Keratinocyte (primary cell): ENCODE measurements around the gene E2F3. TPM values are rescaled to one million over a fixed set of nuclear protein-coding genes. Genes with fewer than 3 reads are reported as not detected.

Experiments used
- DNase-seq: peaks from one replicate; pipeline ENCODE4 v3.0.0-alpha.2; 2011; ENCODE audit warnings: low read depth, missing footprints, low spot score
- FAIRE-seq: peaks from 2 replicates; lab custom pipeline; 2011; peaks lifted over from hg19 to GRCh38; lab: Jason Lieb, UNC
- H2AFZ ChIP-seq: 2 replicates; pipeline ENCODE4 v1.6.0; 2012; ENCODE audit warnings: low read length, control low read depth, inconsistent platforms; ENCODE audit not compliant: control insufficient read depth
- H3K27ac ChIP-seq: 2 replicates; pipeline ENCODE4 v1.5.1; 2011; ENCODE audit warnings: low read length; ENCODE audit not compliant: control insufficient read depth, insufficient read depth
- H3K27me3 ChIP-seq: 3 replicates; pipeline ENCODE4 v1.6.0; 2011; ENCODE audit warnings: low read length; ENCODE audit not compliant: control insufficient read depth, insufficient read depth; ENCODE audit errors: extremely low read depth
- H3K36me3 ChIP-seq, 2 experiments: 2 replicates in 1 of 2; 3 replicates in 1 of 2; pipeline ENCODE4 v1.5.1; 2011; ENCODE audit warnings: low read length in 2 of 2, mild to moderate bottlenecking in 1 of 2; ENCODE audit not compliant: control insufficient read depth in 2 of 2, insufficient read depth in 2 of 2; ENCODE audit errors: extremely low read depth in 1 of 2
- H3K4me1 ChIP-seq: 3 replicates; pipeline ENCODE4 v1.5.1; 2011; ENCODE audit warnings: low read length; ENCODE audit not compliant: control insufficient read depth, insufficient read depth; ENCODE audit errors: extremely low read depth
- H3K4me2 ChIP-seq: 3 replicates; pipeline ENCODE4 v1.6.0; 2011; ENCODE audit warnings: low read depth, low read length; ENCODE audit not compliant: control insufficient read depth, insufficient read depth; ENCODE audit errors: extremely low read depth
- H3K4me3 ChIP-seq, 3 experiments: fragments of 200-600 bp in 1 of 3; sonication (generic) in 1 of 3; 2 replicates in 2 of 3; 3 replicates in 1 of 3; pipeline ENCODE4 v1.5.1; 2011 to 2016; ENCODE audit warnings: low read length in 3 of 3, mild to moderate bottlenecking in 3 of 3, control low read depth in 2 of 3, inconsistent platforms in 1 of 3, low read depth in 1 of 3, mixed read lengths in 1 of 3, mixed run types in 1 of 3, moderate library complexity in 1 of 3; ENCODE audit not compliant: control insufficient read depth in 2 of 3, insufficient read depth in 2 of 3; ENCODE audit errors: extremely low read depth in 1 of 3
- H3K79me2 ChIP-seq: 2 replicates; pipeline ENCODE4 v1.6.0; 2012; ENCODE audit warnings: low read length; ENCODE audit not compliant: control insufficient read depth, insufficient read depth
- H3K9ac ChIP-seq: 3 replicates; pipeline ENCODE4 v1.6.0; 2011; ENCODE audit warnings: low read length; ENCODE audit not compliant: control insufficient read depth, insufficient read depth; ENCODE audit errors: extremely low read depth
- H3K9me1 ChIP-seq: 3 replicates; pipeline ENCODE4 v1.6.0; 2011; ENCODE audit warnings: low read length; ENCODE audit not compliant: control insufficient read depth, insufficient read depth; ENCODE audit errors: extremely low read depth
- H3K9me3 ChIP-seq: 2 replicates; pipeline ENCODE4 v1.5.1; 2012; ENCODE audit warnings: low read depth, low read length; ENCODE audit not compliant: control insufficient read depth
- H4K20me1 ChIP-seq: 3 replicates; pipeline ENCODE4 v1.6.0; 2011; ENCODE audit warnings: low read length; ENCODE audit not compliant: control insufficient read depth, insufficient read depth; ENCODE audit errors: extremely low read depth
- CTCF ChIP-seq, 3 experiments: IDR thresholded peaks in 1 of 3; conservative IDR thresholded peaks in 1 of 3; optimal IDR thresholded peaks in 1 of 3; 2 replicates in 2 of 3; 3 replicates in 1 of 3; pipeline versions ENCODE3 to v1.5.1; 2011; ENCODE audit warnings: low read length in 3 of 3, mild to moderate bottlenecking in 3 of 3, moderate library complexity in 2 of 3, control low read depth in 1 of 3, inconsistent platforms in 1 of 3; ENCODE audit not compliant: insufficient read depth in 2 of 3; ENCODE audit errors: extremely low read depth in 1 of 3
- EZH2 ChIP-seq: IDR thresholded peaks from one replicate; pipeline ENCODE4 v1.6.1; 2012; ENCODE audit warnings: inconsistent platforms, mild to moderate bottlenecking, low read length, moderate library complexity
- dilution Hi-C: fragments of 300-500 bp; cut with MboI; formaldehyde crosslinking; loops from one replicate; pipeline ENCODE4 v1.7.0; 2020; ENCODE audit warnings: low sequenced_read_pairs; ENCODE audit not compliant: extremely low pct_ligation_motif_present
- polyA plus RNA-seq, 5 experiments: library from polyadenylated mRNA; depleted of rRNA in 3 of 5; stranded (reverse) in 3 of 5; stranded (forward) in 1 of 5; unstranded in 1 of 5; fragments of >200 nt; gene quantifications; 1 replicate in 1 of 5; 2 replicates in 3 of 5; 3 replicates in 1 of 5; pipeline versions ENCODE4 v1.2.1 to v1.2.3, GENCODE V29; 2011 to 2012; ENCODE audit warnings: missing spikeins in 2 of 5, low read depth in 1 of 5, low replicate concordance in 1 of 5

Gene E2F3
- polyA plus RNA-seq, 1 donor (not counting 4 experiments of a cell fraction or from before 2014, with no cell fraction given), result 14.6 TPM

- Histone ChIP-seq H4K20me1 (peaks cover 11% of the 10 kb centered on the region), H3K27me3 (no peaks in the 10 kb centered on the region), H3K4me2 (no peak overlapping the region), H3K4me1 (no peaks in the 10 kb centered on the region), H3K9ac (no peak overlapping the region), H3K9me1 (no peaks in the 10 kb centered on the region), H3K4me3 (no peak overlapping the region), H3K9me3 (no peaks in the 10 kb centered on the region), H3K27ac (no peak overlapping the region), H3K79me2 (peaks cover 91% of the 10 kb centered on the region), H3K36me3 (peaks cover 9% of the 10 kb centered on the region in 2 experiments), H2AFZ (no peak overlapping the region)
- DNase-seq, result no peak
- dilution Hi-C loops, result no loop called here
- FAIRE-seq, result no peak
- no peak for TF ChIP-seq EZH2
- TF ChIP-seq CTCF (optimal IDR thresholded peaks at IDR 0.05 in 1 of 3, IDR thresholded peaks at IDR 0.05 in 1 of 3, conservative IDR thresholded peaks at IDR 0.05 in 1 of 3; ENCODE audit: extremely low read depth in 1 of 3, insufficient read depth in 2 of 3, low read length in 3 of 3), result no peak
Observed at GRCh38 chr6:20426177-20427082, 24.8 kb downstream of the E2F3 start.

- DNase-seq, result no peak
- H3K4me1 ChIP-seq, result no peaks in the 10 kb centered on the region
- H3K79me2 ChIP-seq, result peaks cover 91% of the 10 kb centered on the region
- FAIRE-seq, result no peak
- H2AFZ ChIP-seq, result no peak overlapping the region
- no peak overlapping the region for H3K4me2 ChIP-seq
- H4K20me1 ChIP-seq, result peaks cover 15% of the 10 kb centered on the region
- H3K9me3 ChIP-seq, result no peaks in the 10 kb centered on the region
- no peaks in the 10 kb centered on the region for H3K27me3 ChIP-seq
- no peak overlapping the region for H3K9ac ChIP-seq
- no peaks in the 10 kb centered on the region for H3K9me1 ChIP-seq
- TF ChIP-seq CTCF (optimal IDR thresholded peaks at IDR 0.05 in 1 of 3, IDR thresholded peaks at IDR 0.05 in 1 of 3, conservative IDR thresholded peaks at IDR 0.05 in 1 of 3; ENCODE audit: extremely low read depth in 1 of 3, insufficient read depth in 2 of 3, low read length in 3 of 3) (no peak), EZH2 (no peak)
- H3K36me3 ChIP-seq, result peaks cover 11 to 14% of the 10 kb centered on the region in 2 experiments
- no peak overlapping the region for H3K4me3 ChIP-seq
- no peak overlapping the region for H3K27ac ChIP-seq
- dilution Hi-C loops, result no loop called here
Observed at GRCh38 chr6:20427856-20428255, 26.2 kb downstream of the E2F3 start.
